ENCODE results near the gene INPP4A.

Gene INPP4A

DNA sequence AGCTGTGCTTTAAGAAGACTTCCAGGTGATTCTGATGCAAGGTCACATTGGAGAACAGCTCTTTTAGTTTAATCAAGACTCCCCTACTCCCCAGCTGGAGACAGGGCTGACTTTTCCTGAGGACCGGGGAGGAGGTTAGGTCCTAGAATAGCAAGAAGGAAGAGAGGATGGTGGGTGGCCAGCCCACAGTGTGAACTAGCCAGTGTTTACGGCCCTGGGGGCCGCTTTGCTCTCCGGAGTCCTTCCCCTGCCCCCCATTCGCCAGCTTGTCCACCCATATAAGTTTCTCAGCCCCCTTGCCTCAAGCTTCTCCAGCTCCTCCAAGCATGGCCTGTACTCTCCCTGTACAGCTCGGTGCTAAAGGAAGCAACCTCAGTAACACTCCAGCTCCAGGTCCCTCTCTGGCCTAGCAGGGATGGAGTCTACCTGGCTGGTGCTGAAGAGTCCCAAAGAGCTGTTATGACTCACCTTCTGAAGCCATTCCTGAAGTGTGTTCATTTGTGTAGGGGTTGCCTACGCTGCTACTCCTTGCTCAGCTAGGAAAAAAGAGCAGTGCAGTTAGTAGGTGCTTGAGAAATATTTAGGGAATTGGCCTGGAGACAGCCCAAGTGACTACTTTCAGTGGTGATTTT lies 7.9 kb downstream of the INPP4A start:
- TF ChIP-seq, protein P1, sequence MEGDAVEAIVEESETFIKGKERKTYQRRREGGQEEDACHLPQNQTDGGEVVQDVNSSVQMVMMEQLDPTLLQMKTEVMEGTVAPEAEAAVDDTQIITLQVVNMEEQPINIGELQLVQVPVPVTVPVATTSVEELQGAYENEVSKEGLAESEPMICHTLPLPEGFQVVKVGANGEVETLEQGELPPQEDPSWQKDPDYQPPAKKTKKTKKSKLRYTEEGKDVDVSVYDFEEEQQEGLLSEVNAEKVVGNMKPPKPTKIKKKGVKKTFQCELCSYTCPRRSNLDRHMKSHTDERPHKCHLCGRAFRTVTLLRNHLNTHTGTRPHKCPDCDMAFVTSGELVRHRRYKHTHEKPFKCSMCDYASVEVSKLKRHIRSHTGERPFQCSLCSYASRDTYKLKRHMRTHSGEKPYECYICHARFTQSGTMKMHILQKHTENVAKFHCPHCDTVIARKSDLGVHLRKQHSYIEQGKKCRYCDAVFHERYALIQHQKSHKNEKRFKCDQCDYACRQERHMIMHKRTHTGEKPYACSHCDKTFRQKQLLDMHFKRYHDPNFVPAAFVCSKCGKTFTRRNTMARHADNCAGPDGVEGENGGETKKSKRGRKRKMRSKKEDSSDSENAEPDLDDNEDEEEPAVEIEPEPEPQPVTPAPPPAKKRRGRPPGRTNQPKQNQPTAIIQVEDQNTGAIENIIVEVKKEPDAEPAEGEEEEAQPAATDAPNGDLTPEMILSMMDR (conservative IDR thresholded peaks at IDR 0.05): no peak
- no peak overlapping the region for H3K27ac ChIP-seq

DNA sequence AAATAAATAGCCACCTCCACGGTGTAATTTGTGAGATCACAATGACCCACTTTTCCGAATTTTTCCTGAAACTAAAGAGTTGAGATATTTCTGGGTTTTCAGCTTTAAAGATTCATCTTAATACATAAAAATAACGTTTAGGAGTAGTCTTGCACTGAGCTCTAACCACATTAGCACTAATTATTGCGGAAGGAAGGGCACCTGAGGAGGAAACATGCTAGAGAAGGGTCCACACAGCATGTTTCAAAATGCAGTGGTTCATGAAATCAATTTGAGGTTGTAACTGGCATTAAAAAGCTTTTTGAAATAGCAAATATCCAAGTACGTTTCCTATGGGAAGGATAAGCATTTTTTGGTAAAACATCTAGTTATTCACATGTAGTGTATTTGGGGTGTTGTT lies 8.4 kb downstream of the INPP4A start:
- no peak overlapping the region for H3K27ac ChIP-seq
- TF ChIP-seq, protein P1 (conservative IDR thresholded peaks at IDR 0.05): no peak

DNA sequence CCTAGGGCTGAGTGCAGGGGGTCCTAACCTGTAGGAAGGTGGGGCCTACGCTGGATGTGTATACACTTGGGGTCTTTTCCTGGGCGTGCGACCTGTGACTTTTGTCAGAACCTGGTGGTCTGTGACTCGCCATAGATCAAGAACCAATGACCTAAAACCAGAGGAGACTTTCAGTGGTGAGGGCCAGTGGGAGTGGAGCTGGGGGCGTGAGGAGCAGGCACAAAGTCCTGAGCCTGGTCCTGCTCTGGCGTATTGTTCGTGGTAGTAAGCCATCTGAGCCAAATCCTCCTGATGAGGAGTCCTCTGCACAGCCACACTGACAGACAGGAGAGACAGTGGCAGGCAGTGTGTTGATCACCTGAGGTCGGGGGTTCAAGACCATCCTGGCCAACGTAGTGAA lies 8.9 kb downstream of the INPP4A start:
- TF ChIP-seq, protein P1 (conservative IDR thresholded peaks at IDR 0.05): no peak
- no peak overlapping the region for H3K27ac ChIP-seq

DNA sequence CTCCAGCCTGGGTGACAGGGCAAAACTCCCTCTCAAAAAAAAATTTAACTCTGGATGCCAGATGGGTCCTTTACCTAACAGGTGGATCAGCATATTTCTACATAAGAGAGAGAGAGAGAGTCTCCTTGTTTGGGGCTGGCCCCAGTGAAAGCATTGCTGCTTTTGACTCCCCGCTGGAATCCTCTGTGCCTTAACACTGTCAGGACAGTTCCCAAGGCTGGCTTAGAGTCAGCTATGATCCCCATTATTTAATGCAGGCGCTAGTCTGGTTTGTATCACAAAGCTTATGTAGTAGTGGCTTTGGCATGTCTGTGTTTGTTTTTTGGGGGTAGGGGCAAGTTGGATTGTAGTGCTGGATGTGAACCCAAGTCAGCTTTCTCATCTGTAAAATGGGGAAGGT lies 9.4 kb downstream of the INPP4A start:
- H3K27ac ChIP-seq: no peak overlapping the region
- TF ChIP-seq, protein P1 (conservative IDR thresholded peaks at IDR 0.05): no peak

DNA sequence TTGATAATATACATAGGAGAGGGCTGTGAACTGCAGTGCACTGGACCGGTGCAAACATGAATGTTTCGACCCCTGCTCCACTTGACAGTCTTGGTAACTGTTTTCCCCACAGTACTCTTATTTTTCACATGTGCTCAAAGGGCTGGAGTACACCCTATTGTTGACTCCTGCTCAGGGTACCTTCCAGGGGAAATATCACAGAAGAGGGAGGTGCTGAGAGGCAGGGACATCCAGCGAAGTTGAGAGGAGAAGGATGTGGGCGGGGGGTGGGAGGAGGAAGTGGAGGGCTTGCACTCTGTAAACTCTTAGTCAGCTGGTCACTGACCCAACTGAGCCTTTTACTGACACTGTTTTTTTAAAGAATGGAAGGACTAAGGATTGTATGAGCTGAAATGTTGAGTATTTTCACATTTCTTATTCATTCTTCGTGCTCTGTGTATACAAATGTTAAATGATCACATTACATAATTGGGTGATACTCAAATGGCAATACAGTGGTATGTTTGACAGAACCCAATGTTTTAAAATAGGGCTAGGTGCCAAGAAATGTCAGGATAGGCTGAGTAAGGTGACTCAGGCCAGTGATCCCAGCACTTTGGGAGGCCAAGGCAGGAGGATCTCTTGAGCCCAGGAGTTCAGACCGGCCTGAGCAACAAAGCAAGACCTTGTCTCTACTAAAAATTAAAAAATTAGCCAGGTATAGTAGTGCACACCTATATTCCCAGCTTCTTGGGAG lies 10.0 kb downstream of the INPP4A start:
- TF ChIP-seq, protein P1 (conservative IDR thresholded peaks at IDR 0.05): no peak
- no peak overlapping the region for H3K27ac ChIP-seq

DNA sequence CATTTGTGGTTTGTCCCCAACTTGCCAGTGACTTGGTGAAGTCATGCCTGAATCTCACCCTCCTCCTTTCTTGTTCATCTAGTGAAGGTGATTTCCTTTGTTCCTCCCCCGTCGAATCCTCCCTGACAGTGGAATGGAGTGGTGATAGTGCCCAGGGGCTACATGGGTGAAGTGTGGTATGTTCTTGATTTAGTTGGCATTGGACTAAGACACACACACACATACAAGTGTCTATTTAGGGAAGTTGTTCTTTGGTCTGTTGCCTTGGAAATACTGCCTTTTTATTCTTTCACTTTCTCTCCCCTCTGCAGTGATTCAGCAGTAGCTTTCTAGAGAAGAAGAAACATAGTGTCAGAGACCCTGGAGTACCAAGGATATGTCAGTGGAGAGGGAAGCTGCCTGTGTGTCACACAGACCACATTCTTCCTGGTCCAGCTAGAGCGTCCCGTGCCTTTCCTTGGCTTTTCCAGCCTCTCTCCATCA lies 10.9 kb downstream of the INPP4A start:
- H3K27ac ChIP-seq: no peak overlapping the region
- TF ChIP-seq, protein P1 (conservative IDR thresholded peaks at IDR 0.05): no peak

DNA sequence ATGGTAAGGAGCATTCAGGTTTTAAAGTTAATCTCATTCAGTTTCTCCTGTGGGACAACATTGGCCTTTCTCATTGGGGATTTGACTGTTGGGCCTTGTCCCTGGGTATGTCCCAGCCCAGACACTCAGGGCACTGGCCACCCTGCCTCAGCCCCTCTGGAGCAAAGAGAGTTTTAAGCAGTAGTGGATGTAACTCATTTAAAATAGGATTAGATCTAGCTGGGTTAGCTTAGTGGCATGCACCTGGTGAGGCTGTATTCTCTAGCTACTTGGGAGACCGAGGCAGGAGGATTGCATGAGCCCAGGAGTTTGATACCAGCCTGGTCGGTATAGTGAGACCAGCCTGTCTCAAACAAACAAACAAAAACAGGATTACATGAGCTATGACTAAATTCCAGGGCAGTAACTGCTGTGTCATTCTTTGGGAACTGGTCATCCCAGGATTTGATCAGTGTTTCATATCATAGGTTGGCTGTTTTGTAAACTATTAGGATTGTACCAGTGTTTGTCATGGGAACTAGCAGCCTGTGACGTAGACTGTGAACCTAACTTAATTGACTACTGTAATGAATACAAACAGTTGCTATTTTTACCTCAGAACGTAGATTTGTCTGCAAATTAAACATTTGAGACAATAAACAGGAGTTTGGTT lies 12.5 kb downstream of the INPP4A start:
- TF ChIP-seq, protein P1 (conservative IDR thresholded peaks at IDR 0.05): no peak
- no peak overlapping the region for H3K27ac ChIP-seq
